ENCODE measurements around the gene PLPP6. TPM values are rescaled to one million over a fixed set of nuclear protein-coding genes. Genes with fewer than 3 reads are reported as not detected.
A peak's percentile ranks its signal among the peaks of the same experiment; 100 is the strongest.

Gene PLPP6
- total RNA-seq, 3 donors from 2014 or later: 3.0 to 3.6 (median 3.1) TPM

DNA sequence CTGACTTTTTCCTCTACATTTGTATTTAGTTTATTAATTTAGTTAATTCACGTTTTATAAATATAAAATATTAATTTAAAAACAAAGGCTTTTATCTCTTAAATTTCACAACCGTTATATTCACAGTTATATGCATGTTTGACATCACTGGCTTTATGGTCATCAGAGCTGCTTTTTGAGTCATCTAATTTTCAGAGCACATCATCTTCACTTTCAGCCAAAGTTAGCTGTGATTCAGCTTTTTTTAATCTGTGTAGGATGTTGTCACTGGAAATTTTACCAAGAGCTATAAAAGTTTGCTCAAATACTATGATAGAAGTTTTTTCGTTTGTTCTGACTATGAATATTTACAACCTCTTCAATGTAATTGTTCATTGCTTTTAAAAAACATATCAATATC, 29.7 kb downstream of the PLPP6 start:
- Mint-ChIP-seq H3K9me3 (no peaks in the 10 kb centered on the region), H3K27me3 (ENCODE audit: low read depth) (no peaks in the 10 kb centered on the region), H3K4me3 (no peak overlapping the region), H3K4me1 (ENCODE audit: low read depth) (peaks cover 32% of the 10 kb centered on the region), H3K36me3 (ENCODE audit: insufficient read depth) (peaks cover 33% of the 10 kb centered on the region)
- DNase-seq (no peak), ATAC-seq (peak; percentile 28 to 45)

DNA sequence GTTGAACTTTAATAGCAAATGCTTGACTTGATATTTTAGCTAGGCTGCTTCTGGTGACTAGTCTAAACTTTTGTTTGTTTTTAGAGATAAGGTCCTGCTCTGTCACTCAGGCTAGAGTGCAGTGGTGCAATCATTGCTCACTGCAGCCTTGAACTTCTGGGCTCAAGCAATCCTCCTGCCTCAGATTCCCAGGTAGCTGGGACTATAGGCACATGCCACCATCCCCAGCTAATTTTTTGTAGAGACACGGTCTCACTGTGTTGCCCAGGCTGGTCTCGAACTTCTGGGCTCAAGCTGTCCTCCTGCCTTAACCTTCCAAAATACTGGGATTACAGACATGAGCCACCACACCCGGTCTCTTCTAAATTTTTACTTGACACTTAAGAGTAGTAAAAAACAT, 38.0 kb downstream of the PLPP6 start:
- Mint-ChIP-seq H3K4me3 (no peak overlapping the region), H3K36me3 (ENCODE audit: insufficient read depth) (peaks cover 31% of the 10 kb centered on the region), H3K27me3 (ENCODE audit: low read depth) (no peaks in the 10 kb centered on the region), H3K9me3 (no peaks in the 10 kb centered on the region), H3K4me1 (ENCODE audit: low read depth) (peaks cover 22% of the 10 kb centered on the region)
- ATAC-seq (no peak), DNase-seq (no peak)

DNA sequence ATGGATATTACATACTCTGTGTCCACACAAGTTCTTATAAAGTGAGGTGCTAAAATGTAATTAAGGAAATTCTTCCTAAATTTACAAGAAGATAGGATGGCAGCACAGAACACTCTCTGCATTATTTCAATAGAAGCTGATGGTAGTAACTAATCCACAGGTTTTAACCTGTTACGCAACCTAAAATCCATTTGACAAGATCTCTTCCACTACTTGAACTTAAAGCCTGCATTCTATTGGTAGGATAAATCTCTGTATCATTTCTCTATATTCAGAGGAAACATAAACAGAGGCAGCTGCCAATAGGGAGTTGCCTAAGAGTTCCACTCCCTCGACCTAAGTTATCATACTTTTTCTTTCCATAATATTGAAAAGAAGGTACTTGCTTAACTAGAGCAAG, 38.8 kb downstream of the PLPP6 start:
- ATAC-seq: no peak
- no peaks in the 10 kb centered on the region for H3K27me3 Mint-ChIP-seq (ENCODE audit: low read depth)
- peaks cover 24% of the 10 kb centered on the region for H3K4me1 Mint-ChIP-seq (ENCODE audit: low read depth)
- peaks cover 32% of the 10 kb centered on the region for H3K36me3 Mint-ChIP-seq (ENCODE audit: insufficient read depth)
- H3K4me3 Mint-ChIP-seq: no peak overlapping the region
- H3K9me3 Mint-ChIP-seq: no peaks in the 10 kb centered on the region
- DNase-seq: no peak

- no peak for DNase-seq
- Mint-ChIP-seq H3K4me3 (no peak overlapping the region), H3K4me1 (ENCODE audit: low read depth) (peaks cover 23% of the 10 kb centered on the region), H3K9me3 (no peaks in the 10 kb centered on the region), H3K27me3 (ENCODE audit: low read depth) (no peaks in the 10 kb centered on the region), H3K36me3 (ENCODE audit: insufficient read depth) (peaks cover 33% of the 10 kb centered on the region)
- ATAC-seq: no peak
Measured at GRCh38 chr9:4701526-4701925, 39.4 kb downstream of the PLPP6 start.

- Mint-ChIP-seq H3K4me1 (ENCODE audit: low read depth) (peaks cover 19% of the 10 kb centered on the region), H3K27me3 (ENCODE audit: low read depth) (no peaks in the 10 kb centered on the region), H3K36me3 (ENCODE audit: insufficient read depth) (peaks cover 40% of the 10 kb centered on the region), H3K9me3 (no peaks in the 10 kb centered on the region), H3K4me3 (no peak overlapping the region)
- DNase-seq: no peak
- peak; percentile 78 to 86 for ATAC-seq
Measured at GRCh38 chr9:4704129-4704528, 42.0 kb downstream of the PLPP6 start.

DNA sequence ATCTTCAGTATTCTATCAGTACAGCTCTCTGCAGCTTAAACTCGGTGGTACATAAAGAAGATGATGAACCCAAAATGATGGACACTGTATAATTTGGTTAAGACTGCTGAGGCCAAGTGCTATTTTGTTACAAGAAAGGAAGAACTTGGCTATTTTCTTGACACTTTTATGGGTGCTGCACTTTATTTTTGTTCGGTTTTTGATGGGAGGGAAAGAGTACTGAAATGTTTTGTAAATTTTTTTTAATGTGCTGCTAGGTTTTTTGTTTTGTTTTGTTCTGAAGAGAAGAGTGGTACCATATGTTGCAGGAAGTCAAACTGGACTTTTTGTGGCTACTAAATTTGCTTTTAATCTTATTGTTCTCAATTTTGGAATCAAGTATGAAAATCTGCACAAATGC, 43.9 kb downstream of the PLPP6 start:
- no peaks in the 10 kb centered on the region for H3K27me3 Mint-ChIP-seq (ENCODE audit: low read depth)
- ATAC-seq (no peak), DNase-seq (no peak)
- H3K4me3 Mint-ChIP-seq: no peak overlapping the region
- H3K9me3 Mint-ChIP-seq: no peaks in the 10 kb centered on the region
- peaks cover 21% of the 10 kb centered on the region for H3K4me1 Mint-ChIP-seq (ENCODE audit: low read depth)
- H3K36me3 Mint-ChIP-seq (ENCODE audit: insufficient read depth): peaks cover 40% of the 10 kb centered on the region

DNA sequence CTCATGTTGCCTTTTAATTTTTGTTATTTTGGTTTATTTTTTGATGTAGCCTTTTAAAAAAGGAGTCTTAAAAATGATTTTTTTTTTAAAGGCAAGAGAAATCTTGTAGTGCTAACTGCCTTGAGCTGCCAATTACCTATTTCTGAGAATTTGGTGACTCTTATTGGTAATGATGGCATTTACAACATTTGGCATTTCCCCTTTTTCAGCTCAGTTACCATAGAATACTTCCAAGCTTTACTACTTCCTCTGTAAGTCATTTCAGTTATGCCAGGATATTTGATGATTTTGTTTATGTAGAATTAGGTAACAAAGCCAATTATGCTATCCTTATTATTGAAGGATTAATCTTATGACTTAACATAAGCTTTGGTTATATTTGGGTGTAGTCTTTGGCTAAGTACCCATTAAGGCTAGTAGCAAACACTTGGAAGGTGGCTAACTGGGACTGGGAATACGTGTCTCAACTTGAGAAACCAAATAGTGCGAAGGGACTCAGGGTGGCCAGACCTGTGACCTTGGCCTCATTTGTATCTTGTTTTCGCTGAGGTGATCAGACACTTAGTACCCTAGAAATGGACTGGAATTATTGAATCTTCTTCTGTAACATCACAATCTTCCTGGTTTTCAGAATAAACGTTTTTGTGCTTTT, 45.0 kb downstream of the PLPP6 start:
- H3K9me3 Mint-ChIP-seq: no peaks in the 10 kb centered on the region
- no peaks in the 10 kb centered on the region for H3K27me3 Mint-ChIP-seq (ENCODE audit: low read depth)
- H3K4me3 Mint-ChIP-seq: no peak overlapping the region
- H3K4me1 Mint-ChIP-seq (ENCODE audit: low read depth): peaks cover 16% of the 10 kb centered on the region
- H3K36me3 Mint-ChIP-seq (ENCODE audit: insufficient read depth): peaks cover 35% of the 10 kb centered on the region
- DNase-seq: no peak
- ATAC-seq: no peak

- peaks cover 26% of the 10 kb centered on the region for H3K36me3 Mint-ChIP-seq (ENCODE audit: insufficient read depth)
- no peak for ATAC-seq
- no peak overlapping the region for H3K4me3 Mint-ChIP-seq
- H3K9me3 Mint-ChIP-seq: peaks cover 5% of the 10 kb centered on the region
- no peak for DNase-seq
- H3K4me1 Mint-ChIP-seq (ENCODE audit: low read depth): peaks cover 9% of the 10 kb centered on the region
- H3K27me3 Mint-ChIP-seq (ENCODE audit: low read depth): no peaks in the 10 kb centered on the region
Measured at GRCh38 chr9:4709380-4709779, 47.3 kb downstream of the PLPP6 start.

- H3K27me3 Mint-ChIP-seq (ENCODE audit: low read depth): no peaks in the 10 kb centered on the region
- H3K4me3 Mint-ChIP-seq: no peak overlapping the region
- ATAC-seq (no peak), DNase-seq (no peak)
- H3K9me3 Mint-ChIP-seq: peaks cover 5% of the 10 kb centered on the region
- H3K4me1 Mint-ChIP-seq (ENCODE audit: low read depth): peaks cover 4% of the 10 kb centered on the region
- peaks cover 28% of the 10 kb centered on the region for H3K36me3 Mint-ChIP-seq (ENCODE audit: insufficient read depth)
Measured at GRCh38 chr9:4713849-4714248, 51.8 kb downstream of the PLPP6 start.

DNA sequence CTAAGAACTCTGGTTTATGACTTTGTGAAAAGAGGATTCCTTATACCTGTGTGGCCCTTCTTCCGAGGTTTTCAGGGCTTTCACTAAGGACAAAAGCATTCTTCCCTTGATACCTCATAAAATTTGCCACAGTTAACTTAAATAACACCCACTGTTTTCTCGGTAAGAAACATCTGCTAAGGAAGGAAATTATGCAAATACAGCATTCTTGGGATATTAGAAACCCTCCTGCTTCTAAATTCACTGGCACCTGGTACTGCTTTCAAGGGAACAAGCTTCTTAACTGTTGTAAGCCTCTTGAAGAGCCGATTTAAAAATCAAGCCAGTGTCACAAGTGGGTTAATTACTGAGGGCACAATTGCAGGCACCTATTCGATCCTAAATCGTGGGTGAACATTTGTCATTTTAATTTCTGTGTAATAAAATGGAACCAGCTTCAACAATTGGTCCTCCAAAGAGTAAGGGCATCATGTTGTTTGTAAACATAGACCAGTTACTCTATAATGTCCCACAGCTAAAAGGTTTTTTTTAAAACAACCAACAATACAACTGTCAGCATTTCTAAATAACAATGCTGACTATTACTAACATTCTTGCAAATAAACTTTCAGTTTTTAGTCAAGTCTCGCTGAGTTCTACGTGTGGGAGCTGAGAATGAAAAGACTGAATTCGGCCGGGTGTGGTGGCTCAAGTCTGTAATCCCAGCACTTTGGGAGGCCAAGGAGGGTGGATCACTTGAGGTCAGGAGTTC, 52.3 kb downstream of the PLPP6 start:
- DNase-seq: no peak
- Mint-ChIP-seq H3K4me1 (ENCODE audit: low read depth) (peaks cover under 1% of the 10 kb centered on the region), H3K4me3 (no peak overlapping the region), H3K27me3 (ENCODE audit: low read depth) (no peaks in the 10 kb centered on the region), H3K9me3 (peaks cover 5% of the 10 kb centered on the region), H3K36me3 (ENCODE audit: insufficient read depth) (peaks cover 22% of the 10 kb centered on the region)
- no peak for ATAC-seq

Other genes with a start within 250 kb of the PLPP6 start
- gene SLC1A1, start 171.8 kb upstream of the PLPP6 start, total RNA-seq: under 1 TPM in 2 of 3 donors, not detected in 1; 0.05 to 0.33 TPM
- gene SPATA6L, start 4.2 kb downstream of the PLPP6 start, total RNA-seq: under 1 TPM in 2 of 3 donors, not detected in 1; 0.30 to 0.50 TPM
- gene CDC37L1, start 17.3 kb downstream of the PLPP6 start, total RNA-seq: 10 to 100 TPM; 14.7 to 16.6 (median 16.2) TPM
- gene AK3, start 78.9 kb downstream of the PLPP6 start, total RNA-seq: 10 to 100 TPM; 14.7 to 21.3 (median 17.3) TPM
- gene RCL1, start 130.7 kb downstream of the PLPP6 start, total RNA-seq: 10 to 100 TPM; 59.8 to 63.4 (median 62.2) TPM

Measured in activated T-cell treated with anti-CD3 and anti-CD28 coated beads, Interleukin-2, amount 50 U/mL, for 4 hours (primary cell).